A549 (cell line): ENCODE data around the gene TSPAN5. TPM values are rescaled to one million over a fixed set of nuclear protein-coding genes. Genes with fewer than 3 reads are reported as not detected.

ENCODE experiments used
- ATAC-seq, 2 experiments: fragments of 200-7000 bp in 1 of 2; fragments of >200 bp in 1 of 2; cut with Nextera tagmentation in 1 of 2; cut with Tn5 transposase in 1 of 2; 3 replicates each; pipeline versions ENCODE4 v1.8.0 to v1.9.1; 2018 to 2020; ENCODE audit warnings: mild to moderate bottlenecking in 1 of 2, moderate library complexity in 1 of 2
- CTCF ChIA-PET: fragments of 300-600 bp; sonication (Branson Sonifier 250); formaldehyde crosslinking; extraction: SDS; loops from one replicate; lab custom pipeline; 2021; ENCODE audit warnings: antibody characterized with exemption, inconsistent platforms; lab: Yijun Ruan, JAX
- POLR2A ChIA-PET: fragments of 350-600 bp; formaldehyde crosslinking; extraction: SDS; loops from one replicate; lab custom pipeline; 2021; ENCODE audit warnings: antibody characterized with exemption, inconsistent platforms; lab: Yijun Ruan, JAX
- DNase-seq, 2 experiments: peaks; one replicate each; pipeline versions ENCODE4 v3.0.0 to v3.0.0-alpha.2; 2011 to 2016; ENCODE audit warnings: low read depth in 1 of 2, low spot score in 1 of 2
- FAIRE-seq: peaks from 2 replicates; lab custom pipeline; 2011; peaks lifted over from hg19 to GRCh38; lab: Jason Lieb, UNC
- H3K27ac ChIP-seq, 2 experiments: fragments of >200 bp; sonication (Bioruptor Twin); formaldehyde crosslinking; 3 replicates each; pipeline ENCODE4 v1.5.1; 2016 to 2017
- H3K4me1 ChIP-seq: fragments of >200 bp; sonication (Bioruptor Twin); formaldehyde crosslinking; 3 replicates; pipeline ENCODE4 v1.6.1; 2016
- H3K4me2 ChIP-seq: fragments of >200 bp; sonication (Bioruptor Twin); formaldehyde crosslinking; 3 replicates; pipeline ENCODE4 v1.6.1; 2016
- H3K4me3 ChIP-seq: fragments of >200 bp; sonication (Bioruptor Twin); formaldehyde crosslinking; 3 replicates; pipeline ENCODE4 v1.5.1; 2016
- H3K9me3 ChIP-seq: fragments of >200 bp; sonication (Bioruptor Twin); formaldehyde crosslinking; 3 replicates; pipeline ENCODE4 v1.6.1; 2016
- CEBPB ChIP-seq, 2 experiments: fragments of >200 bp in 1 of 2; sonication (Bioruptor Twin) in 1 of 2; formaldehyde crosslinking in 1 of 2; IDR thresholded peaks; 2 replicates each; pipeline ENCODE4 v1.6.1; 2012 to 2016
- CHD2 ChIP-seq: fragments of 150-350 bp; IDR thresholded peaks from 2 replicates; pipeline ENCODE4 v1.6.1; 2014; ENCODE audit warnings: low read length; ENCODE audit not compliant: partially characterized antibody
- CHD4 ChIP-seq: fragments of 200-600 bp; sonication (generic); IDR thresholded peaks from 2 replicates; pipeline ENCODE4 v1.6.1; 2016; ENCODE audit warnings: antibody characterized with exemption, mild to moderate bottlenecking, borderline replicate concordance
- CTCF ChIP-seq: fragments of >200 bp; sonication (Bioruptor Twin); formaldehyde crosslinking; IDR thresholded peaks from 3 replicates; pipeline ENCODE4 v1.5.1; 2016
- EHF ChIP-seq: fragments of 250-450 bp; sonication (Bioruptor Pico); IDR thresholded peaks from 2 replicates; pipeline ENCODE4 v1.5.0; 2020; ENCODE audit warnings: mild to moderate bottlenecking
- EHMT2 ChIP-seq: fragments of 200-600 bp; sonication (generic); IDR thresholded peaks from 2 replicates; pipeline ENCODE4 v1.6.1; 2016; ENCODE audit warnings: antibody characterized with exemption, low read depth, mild to moderate bottlenecking, moderate library complexity
- EP300 ChIP-seq, 2 experiments: fragments of >200 bp; sonication (Bioruptor Twin); formaldehyde crosslinking; IDR thresholded peaks; 2 replicates in 1 of 2; 3 replicates in 1 of 2; pipeline ENCODE4 v1.6.1; 2016 to 2017
- FOXS1 ChIP-seq: fragments of 250-450 bp; sonication (Bioruptor Pico); IDR thresholded peaks from 2 replicates; pipeline ENCODE4 v1.5.0; 2020; ENCODE audit warnings: mild to moderate bottlenecking, moderate library complexity
- HES2 ChIP-seq: fragments of >200 bp; sonication (Bioruptor Twin); formaldehyde crosslinking; IDR thresholded peaks from 2 replicates; pipeline ENCODE4 v1.6.1; 2016
- HOXB5 ChIP-seq: fragments of 250-450 bp; sonication (Bioruptor Pico); IDR thresholded peaks from 2 replicates; pipeline ENCODE4 v1.5.0; 2020; ENCODE audit warnings: mild to moderate bottlenecking, moderate library complexity
- JUN ChIP-seq, 2 experiments: fragments of >200 bp; sonication (Bioruptor Twin); formaldehyde crosslinking; IDR thresholded peaks; 2 replicates in 1 of 2; 3 replicates in 1 of 2; pipeline ENCODE4 v1.6.1; 2016 to 2017
- KDM5A ChIP-seq: fragments of 200-600 bp; sonication (generic); IDR thresholded peaks from 2 replicates; pipeline ENCODE4 v1.6.1; 2016; ENCODE audit warnings: antibody characterized with exemption, mild to moderate bottlenecking
- NFE2L2 ChIP-seq: fragments of 150-350 bp; conservative IDR thresholded peaks from 2 replicates; pipeline ENCODE4 v1.6.1; 2014; ENCODE audit warnings: low read length
- NPAS2 ChIP-seq: fragments of 250-450 bp; sonication (Bioruptor Pico); IDR thresholded peaks from 2 replicates; pipeline ENCODE4 v1.8.0; 2022; ENCODE audit warnings: mild to moderate bottlenecking, moderate library complexity, borderline replicate concordance
- NR3C1 ChIP-seq: fragments of >200 bp; sonication (Bioruptor Twin); formaldehyde crosslinking; IDR thresholded peaks from 3 replicates; pipeline ENCODE4 v1.6.1; 2017
- PBX3 ChIP-seq: IDR thresholded peaks from 2 replicates; pipeline ENCODE4 v1.6.1; 2012
- POLR2AphosphoS2 ChIP-seq: conservative IDR thresholded peaks from 2 replicates; pipeline ENCODE4 v1.6.1; 2012; ENCODE audit warnings: low read length, improper control_type of control experiment, inconsistent platforms
- RARB ChIP-seq: fragments of 250-450 bp; sonication (Bioruptor Pico); IDR thresholded peaks from 2 replicates; pipeline ENCODE4 v1.8.0; 2021; ENCODE audit warnings: mild to moderate bottlenecking, moderate library complexity
- RFX5 ChIP-seq: fragments of 450-650 bp; IDR thresholded peaks from 2 replicates; pipeline ENCODE4 v1.7.1; 2014; ENCODE audit warnings: antibody characterized with exemption, mild to moderate bottlenecking, moderate library complexity
- RNF2 ChIP-seq: fragments of 200-600 bp; sonication (generic); IDR thresholded peaks from 2 replicates; pipeline ENCODE4 v1.6.1; 2016; ENCODE audit warnings: low read depth, mild to moderate bottlenecking, antibody characterized with exemption, moderate library complexity, borderline replicate concordance
- TP53 ChIP-seq: fragments of 250-450 bp; sonication (Bioruptor Pico); IDR thresholded peaks from 2 replicates; pipeline ENCODE4 v1.5.0; 2021; ENCODE audit warnings: mild to moderate bottlenecking, moderate library complexity
- ZSCAN20 ChIP-seq: fragments of 250-450 bp; sonication (Bioruptor Pico); IDR thresholded peaks from 2 replicates; pipeline ENCODE4 v1.8.0; 2022; ENCODE audit warnings: mild to moderate bottlenecking, moderate library complexity
- WGBS: methylation state at CpG from one replicate; pipeline ENCODE4 v1.1.6; 2017; ENCODE audit errors: missing lambda C conversion rate; 5-methylcytosine and 5-hydroxymethylcytosine counted together
- polyA plus RNA-seq, 4 experiments: library from polyadenylated mRNA; depleted of rRNA in 3 of 4; stranded (reverse); fragments of >200 nt; fragmentation: RNase III in 1 of 4; extraction: RNeasy Plus Mini Kit Qiagen cat#74134 plus additional on column Dnase treatment in 1 of 4; gene quantifications; 2 replicates in 3 of 4; 3 replicates in 1 of 4; pipeline ENCODE4 v1.2.3, GENCODE V29; 2011 to 2017
- TF ChIP-seq, protein P1 (sequence below): IDR thresholded peaks from 2 replicates; pipeline ENCODE4 v1.6.1; 2012; ENCODE audit warnings: low read depth, borderline replicate concordance
- TF ChIP-seq, protein P2 (sequence below): fragments of 200-600 bp; sonication (generic); IDR thresholded peaks from 2 replicates; pipeline ENCODE4 v1.6.1; 2016; ENCODE audit warnings: antibody characterized with exemption, mild to moderate bottlenecking, moderate library complexity

TSPAN5 gene
- polyA plus RNA-seq, 2 of the 4 experiments (the other 2 are of a cell fraction) = 9.5 to 12.4 TPM

DNA sequence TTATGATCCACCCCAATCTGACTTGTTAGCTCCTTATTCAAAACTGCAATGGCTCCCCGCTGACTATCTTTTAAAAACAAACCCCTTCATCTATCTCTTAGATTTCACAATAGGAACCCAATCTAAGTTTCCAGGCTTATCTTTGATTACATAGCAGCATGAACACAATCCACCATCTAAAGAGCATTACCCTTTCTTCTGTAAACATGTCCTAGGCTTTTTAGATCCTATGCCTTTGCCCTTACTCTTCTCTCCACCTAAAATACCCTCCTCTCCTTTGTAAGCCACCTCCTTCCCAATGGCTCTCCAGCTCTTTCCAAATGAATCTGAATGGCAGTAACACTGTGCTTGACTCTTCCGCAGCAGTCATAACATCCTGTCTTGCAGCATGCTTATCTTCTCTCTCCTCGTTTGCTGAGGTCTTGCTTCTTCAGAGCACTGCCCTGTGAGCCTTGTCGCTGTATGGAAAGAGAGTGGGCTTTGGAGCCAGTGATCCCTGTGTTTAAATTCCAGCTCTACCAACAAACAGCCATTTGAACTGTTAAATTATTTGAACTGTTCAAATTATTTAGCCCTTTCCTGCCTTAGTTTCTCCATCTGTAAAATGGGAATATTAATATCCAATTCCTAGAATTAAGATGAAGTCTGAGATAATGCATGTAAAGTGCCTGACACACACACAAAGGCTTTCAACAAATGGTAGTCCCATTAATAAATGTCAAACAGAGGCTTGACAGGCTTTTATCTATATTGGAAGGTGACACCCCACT, 16.2 kb upstream of the TSPAN5 start:
- 76% methylated on average over 4 of the region's 4 CpGs for WGBS
- DNase-seq (no peak), FAIRE-seq (no peak)
- Histone ChIP-seq H3K27ac (no peak overlapping the region), H3K4me2 (no peak overlapping the region), H3K4me3 (no peak overlapping the region)
- no peak for TF ChIP-seq NFE2L2
- no peak for TF ChIP-seq HES2
- TF ChIP-seq JUN (IDR thresholded peaks at IDR 0.05) = no peak
- no peak for TF ChIP-seq NPAS2
- TF ChIP-seq, protein P1, sequence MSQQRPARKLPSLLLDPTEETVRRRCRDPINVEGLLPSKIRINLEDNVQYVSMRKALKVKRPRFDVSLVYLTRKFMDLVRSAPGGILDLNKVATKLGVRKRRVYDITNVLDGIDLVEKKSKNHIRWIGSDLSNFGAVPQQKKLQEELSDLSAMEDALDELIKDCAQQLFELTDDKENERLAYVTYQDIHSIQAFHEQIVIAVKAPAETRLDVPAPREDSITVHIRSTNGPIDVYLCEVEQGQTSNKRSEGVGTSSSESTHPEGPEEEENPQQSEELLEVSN = no peak
- TF ChIP-seq, protein P2, sequence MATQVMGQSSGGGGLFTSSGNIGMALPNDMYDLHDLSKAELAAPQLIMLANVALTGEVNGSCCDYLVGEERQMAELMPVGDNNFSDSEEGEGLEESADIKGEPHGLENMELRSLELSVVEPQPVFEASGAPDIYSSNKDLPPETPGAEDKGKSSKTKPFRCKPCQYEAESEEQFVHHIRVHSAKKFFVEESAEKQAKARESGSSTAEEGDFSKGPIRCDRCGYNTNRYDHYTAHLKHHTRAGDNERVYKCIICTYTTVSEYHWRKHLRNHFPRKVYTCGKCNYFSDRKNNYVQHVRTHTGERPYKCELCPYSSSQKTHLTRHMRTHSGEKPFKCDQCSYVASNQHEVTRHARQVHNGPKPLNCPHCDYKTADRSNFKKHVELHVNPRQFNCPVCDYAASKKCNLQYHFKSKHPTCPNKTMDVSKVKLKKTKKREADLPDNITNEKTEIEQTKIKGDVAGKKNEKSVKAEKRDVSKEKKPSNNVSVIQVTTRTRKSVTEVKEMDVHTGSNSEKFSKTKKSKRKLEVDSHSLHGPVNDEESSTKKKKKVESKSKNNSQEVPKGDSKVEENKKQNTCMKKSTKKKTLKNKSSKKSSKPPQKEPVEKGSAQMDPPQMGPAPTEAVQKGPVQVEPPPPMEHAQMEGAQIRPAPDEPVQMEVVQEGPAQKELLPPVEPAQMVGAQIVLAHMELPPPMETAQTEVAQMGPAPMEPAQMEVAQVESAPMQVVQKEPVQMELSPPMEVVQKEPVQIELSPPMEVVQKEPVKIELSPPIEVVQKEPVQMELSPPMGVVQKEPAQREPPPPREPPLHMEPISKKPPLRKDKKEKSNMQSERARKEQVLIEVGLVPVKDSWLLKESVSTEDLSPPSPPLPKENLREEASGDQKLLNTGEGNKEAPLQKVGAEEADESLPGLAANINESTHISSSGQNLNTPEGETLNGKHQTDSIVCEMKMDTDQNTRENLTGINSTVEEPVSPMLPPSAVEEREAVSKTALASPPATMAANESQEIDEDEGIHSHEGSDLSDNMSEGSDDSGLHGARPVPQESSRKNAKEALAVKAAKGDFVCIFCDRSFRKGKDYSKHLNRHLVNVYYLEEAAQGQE = no peak
- TF ChIP-seq NR3C1 = no peak
- TF ChIP-seq, all 56 proteins: peak for 0
- no peaks in the 10 kb centered on the region for H3K4me1 ChIP-seq
- no peak for ATAC-seq
- POLR2A ChIA-PET = no interaction called here
- no peaks in the 10 kb centered on the region for H3K9me3 ChIP-seq
- CTCF ChIA-PET = interaction anchor here (0.6 to 0.8 kb wide), 2 partner anchors 10 to 38 kb away, joined by 3 to 4 read pairs; no protein-coding TSS in a partner anchor

DNA sequence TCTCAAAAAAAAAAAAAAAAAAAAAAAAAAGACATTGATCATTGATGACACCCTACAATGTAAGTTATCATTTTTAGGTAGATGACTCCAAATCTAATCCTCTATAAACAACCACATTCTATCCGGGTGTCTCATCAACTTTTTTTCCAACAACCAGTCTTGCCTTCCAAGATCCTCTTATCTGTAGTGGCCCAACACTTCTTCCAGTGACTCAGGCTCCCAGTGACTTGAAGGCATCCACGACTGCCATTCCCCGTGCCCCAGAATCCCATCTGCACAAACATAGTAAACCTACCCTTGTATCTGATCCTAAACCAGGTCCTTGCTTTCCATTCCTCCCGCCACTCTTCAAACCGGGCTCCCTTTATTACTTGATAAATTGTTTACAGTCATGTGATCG, 15.6 kb upstream of the TSPAN5 start:
- H3K9me3 ChIP-seq = no peaks in the 10 kb centered on the region
- CTCF ChIA-PET = interaction anchor here (0.8 kb wide), 1 partner anchor 9 kb away, joined by 3 read pairs; no protein-coding TSS in a partner anchor
- H3K4me1 ChIP-seq = no peaks in the 10 kb centered on the region
- no peak for TF ChIP-seq EHMT2
- no peak for TF ChIP-seq CEBPB (IDR thresholded peaks at IDR 0.05)
- TF ChIP-seq CTCF = no peak
- no peak for TF ChIP-seq RARB
- no peak for TF ChIP-seq EP300 (IDR thresholded peaks at IDR 0.05)
- no peak for TF ChIP-seq CHD4
- no peak for TF ChIP-seq KDM5A
- no peak for TF ChIP-seq RFX5
- TF ChIP-seq, all 56 proteins: peak for 0
- POLR2A ChIA-PET = no interaction called here
- Histone ChIP-seq H3K27ac (no peak overlapping the region), H3K4me2 (no peak overlapping the region), H3K4me3 (no peak overlapping the region)
- FAIRE-seq (no peak), ATAC-seq (no peak), DNase-seq (no peak)
- 62% methylated on average over 6 of the region's 6 CpGs for WGBS

- CTCF ChIA-PET = no interaction called here
- TF ChIP-seq EHF (CRISPR knock-in tag) (no peak), HOXB5 (CRISPR knock-in tag) (no peak), PBX3 (no peak), POLR2AphosphoS2 (no peak), TP53 (CRISPR knock-in tag) (no peak), RNF2 (no peak), ZSCAN20 (no peak), CHD2 (no peak), FOXS1 (no peak)
- POLR2A ChIA-PET = no interaction called here
- Histone ChIP-seq H3K4me1 (no peaks in the 10 kb centered on the region), H3K4me2 (no peak overlapping the region), H3K27ac (no peak overlapping the region), H3K4me3 (no peak overlapping the region), H3K9me3 (no peaks in the 10 kb centered on the region)
- no peak for FAIRE-seq
- 72% methylated on average over 4 of the region's 4 CpGs for WGBS
- DNase-seq = no peak
- no peak for ATAC-seq
Observed at GRCh38 chr4:98673288-98673644, 14.9 kb upstream of the TSPAN5 start.
